ENCODE data around the gene ARAP2. TPM values are rescaled to one million over a fixed set of nuclear protein-coding genes. Genes with fewer than 3 reads are reported as not detected.

ARAP2 gene
- total and polyA plus RNA-seq, 2 donors: 23.7 to 67.0 TPM

- 53% methylated on average over 2 of the region's 2 CpGs for WGBS
- H3K27ac ChIP-seq (ENCODE audit: low read depth in 1 of 2, low read length in 1 of 2): peak overlapping the region in 1 of 2 donors; percentile 73
Measured at GRCh38 chr4:36267486-36268268, 23.4 kb upstream of the ARAP2 start.

GRCh38 chr4:36264207-36264826 lies 20.0 kb upstream of the ARAP2 start:
- 95% methylated on average over 2 of the region's 2 CpGs for WGBS
- Histone ChIP-seq H3K4me1 (ENCODE audit: control insufficient read depth in 2 of 2, insufficient read depth in 2 of 2, low read length in 2 of 2) (peaks cover 7 to 9% of the 10 kb centered on the region in 2 donors), H3K36me3 (ENCODE audit: control insufficient read depth in 2 of 2, insufficient read depth in 2 of 2, low read length in 1 of 2) (no peaks in the 10 kb centered on the region), H3K27ac (ENCODE audit: low read depth in 1 of 2, low read length in 1 of 2) (no peak overlapping the region), H3K27me3 (ENCODE audit: control insufficient read depth in 2 of 2, insufficient read depth in 1 of 2, low read length in 1 of 2) (no peaks in the 10 kb centered on the region), H3K9me3 (ENCODE audit: control insufficient read depth in 2 of 2, insufficient read depth in 1 of 2, low read length in 1 of 2) (no peaks in the 10 kb centered on the region), H3K4me3 (ENCODE audit: low read length in 2 of 2) (no peak overlapping the region)
- DNase-seq (ENCODE audit: low read depth in 6 of 9, low spot score in 9 of 9): no peak

More at GRCh38 chr4:36267486-36268268, 23.4 kb upstream of the ARAP2 start:
- Histone ChIP-seq H3K27me3 (ENCODE audit: control insufficient read depth in 2 of 2, insufficient read depth in 1 of 2, low read length in 1 of 2) (no peaks in the 10 kb centered on the region), H3K9me3 (ENCODE audit: control insufficient read depth in 2 of 2, insufficient read depth in 1 of 2, low read length in 1 of 2) (no peaks in the 10 kb centered on the region), H3K36me3 (ENCODE audit: control insufficient read depth in 2 of 2, insufficient read depth in 2 of 2, low read length in 1 of 2) (no peaks in the 10 kb centered on the region), H3K4me3 (ENCODE audit: low read length in 2 of 2) (no peak overlapping the region), H3K4me1 (ENCODE audit: control insufficient read depth in 2 of 2, insufficient read depth in 2 of 2, low read length in 2 of 2) (peaks cover 7 to 13% of the 10 kb centered on the region in 2 donors)
- DNase-seq (ENCODE audit: low read depth in 6 of 9, low spot score in 9 of 9): peak in 1 of 9 donors; percentile 41

GRCh38 chr4:36260731-36261130 lies 16.4 kb upstream of the ARAP2 start:
- Histone ChIP-seq H3K4me1 (ENCODE audit: control insufficient read depth in 2 of 2, insufficient read depth in 2 of 2, low read length in 2 of 2) (peaks cover 12% of the 10 kb centered on the region in 2 donors), H3K4me3 (ENCODE audit: low read length in 2 of 2) (no peak overlapping the region), H3K36me3 (ENCODE audit: control insufficient read depth in 2 of 2, insufficient read depth in 2 of 2, low read length in 1 of 2) (no peaks in the 10 kb centered on the region), H3K9me3 (ENCODE audit: control insufficient read depth in 2 of 2, insufficient read depth in 1 of 2, low read length in 1 of 2) (no peaks in the 10 kb centered on the region), H3K27ac (ENCODE audit: low read depth in 1 of 2, low read length in 1 of 2) (no peak overlapping the region), H3K27me3 (ENCODE audit: control insufficient read depth in 2 of 2, insufficient read depth in 1 of 2, low read length in 1 of 2) (no peaks in the 10 kb centered on the region)
- DNase-seq (ENCODE audit: low read depth in 6 of 9, low spot score in 9 of 9): no peak
- WGBS: 97% methylated on average over 5 of the region's 5 CpGs

- Histone ChIP-seq H3K9me3 (ENCODE audit: control insufficient read depth in 2 of 2, insufficient read depth in 1 of 2, low read length in 1 of 2) (no peaks in the 10 kb centered on the region), H3K27ac (ENCODE audit: low read depth in 1 of 2, low read length in 1 of 2) (peak overlapping the region; percentile 82 to 89), H3K36me3 (ENCODE audit: control insufficient read depth in 2 of 2, insufficient read depth in 2 of 2, low read length in 1 of 2) (no peaks in the 10 kb centered on the region), H3K27me3 (ENCODE audit: control insufficient read depth in 2 of 2, insufficient read depth in 1 of 2, low read length in 1 of 2) (no peaks in the 10 kb centered on the region), H3K4me3 (ENCODE audit: low read length in 2 of 2) (peak overlapping the region in 1 of 2 donors; percentile 38), H3K4me1 (ENCODE audit: control insufficient read depth in 2 of 2, insufficient read depth in 2 of 2, low read length in 2 of 2) (peaks cover 14 to 17% of the 10 kb centered on the region in 2 donors)
- DNase-seq (ENCODE audit: low read depth in 6 of 9, low spot score in 9 of 9): peak in 2 of 9 donors; percentile 41 to 69
- WGBS: 73% methylated on average over 6 of the region's 6 CpGs
Measured at GRCh38 chr4:36256398-36256891, 12.1 kb upstream of the ARAP2 start.

GRCh38 chr4:36255577-36255976 lies 11.3 kb upstream of the ARAP2 start:
- DNase-seq (ENCODE audit: low read depth in 6 of 9, low spot score in 9 of 9): peak; percentile 73 to 97 (median 90)
- Histone ChIP-seq H3K27ac (ENCODE audit: low read depth in 1 of 2, low read length in 1 of 2) (peak overlapping the region in 1 of 2 donors; percentile 89), H3K9me3 (ENCODE audit: control insufficient read depth in 2 of 2, insufficient read depth in 1 of 2, low read length in 1 of 2) (no peaks in the 10 kb centered on the region), H3K4me1 (ENCODE audit: control insufficient read depth in 2 of 2, insufficient read depth in 2 of 2, low read length in 2 of 2) (peaks cover 14 to 17% of the 10 kb centered on the region in 2 donors), H3K27me3 (ENCODE audit: control insufficient read depth in 2 of 2, insufficient read depth in 1 of 2, low read length in 1 of 2) (no peaks in the 10 kb centered on the region), H3K4me3 (ENCODE audit: low read length in 2 of 2) (no peak overlapping the region), H3K36me3 (ENCODE audit: control insufficient read depth in 2 of 2, insufficient read depth in 2 of 2, low read length in 1 of 2) (no peaks in the 10 kb centered on the region)
- WGBS: 6% methylated on average over 2 of the region's 2 CpGs

GRCh38 chr4:36254371-36254770 lies 10.1 kb upstream of the ARAP2 start:
- H3K4me1 ChIP-seq (ENCODE audit: control insufficient read depth in 2 of 2, insufficient read depth in 2 of 2, low read length in 2 of 2): peaks cover 14 to 21% of the 10 kb centered on the region in 2 donors

GRCh38 chr4:36251983-36252382 lies 7.7 kb upstream of the ARAP2 start:
- Histone ChIP-seq H3K4me3 (ENCODE audit: low read length in 2 of 2) (no peak overlapping the region), H3K4me1 (ENCODE audit: control insufficient read depth in 2 of 2, insufficient read depth in 2 of 2, low read length in 2 of 2) (peaks cover 14 to 21% of the 10 kb centered on the region in 2 donors), H3K9me3 (ENCODE audit: control insufficient read depth in 2 of 2, insufficient read depth in 1 of 2, low read length in 1 of 2) (no peaks in the 10 kb centered on the region), H3K27me3 (ENCODE audit: control insufficient read depth in 2 of 2, insufficient read depth in 1 of 2, low read length in 1 of 2) (no peaks in the 10 kb centered on the region), H3K27ac (ENCODE audit: low read depth in 1 of 2, low read length in 1 of 2) (no peak overlapping the region), H3K36me3 (ENCODE audit: control insufficient read depth in 2 of 2, insufficient read depth in 2 of 2, low read length in 1 of 2) (no peaks in the 10 kb centered on the region)
- DNase-seq (ENCODE audit: low read depth in 6 of 9, low spot score in 9 of 9): no peak
- 74% methylated on average over 2 of the region's 2 CpGs for WGBS

More at GRCh38 chr4:36254371-36254770, 10.1 kb upstream of the ARAP2 start:
- H3K9me3 ChIP-seq (ENCODE audit: control insufficient read depth in 2 of 2, insufficient read depth in 1 of 2, low read length in 1 of 2): no peaks in the 10 kb centered on the region
- H3K27me3 ChIP-seq (ENCODE audit: control insufficient read depth in 2 of 2, insufficient read depth in 1 of 2, low read length in 1 of 2): no peaks in the 10 kb centered on the region
- no peaks in the 10 kb centered on the region for H3K36me3 ChIP-seq (ENCODE audit: control insufficient read depth in 2 of 2, insufficient read depth in 2 of 2, low read length in 1 of 2)
- peak in 1 of 9 donors; percentile 35 for DNase-seq (ENCODE audit: low read depth in 6 of 9, low spot score in 9 of 9)
- no peak overlapping the region for H3K4me3 ChIP-seq (ENCODE audit: low read length in 2 of 2)
- H3K27ac ChIP-seq (ENCODE audit: low read depth in 1 of 2, low read length in 1 of 2): peak overlapping the region in 1 of 2 donors; percentile 89
- WGBS: 85% methylated on average over 2 of the region's 2 CpGs

GRCh38 chr4:36249610-36250009 lies 5.3 kb upstream of the ARAP2 start:
- DNase-seq (ENCODE audit: low read depth in 6 of 9, low spot score in 9 of 9): no peak
- WGBS: 96% methylated on average over 1 of the region's 1 CpG
- Histone ChIP-seq H3K9me3 (ENCODE audit: control insufficient read depth in 2 of 2, insufficient read depth in 1 of 2, low read length in 1 of 2) (no peaks in the 10 kb centered on the region), H3K27me3 (ENCODE audit: control insufficient read depth in 2 of 2, insufficient read depth in 1 of 2, low read length in 1 of 2) (no peaks in the 10 kb centered on the region), H3K27ac (ENCODE audit: low read depth in 1 of 2, low read length in 1 of 2) (no peak overlapping the region), H3K4me1 (ENCODE audit: control insufficient read depth in 2 of 2, insufficient read depth in 2 of 2, low read length in 2 of 2) (peaks cover 9 to 21% of the 10 kb centered on the region in 2 donors), H3K36me3 (ENCODE audit: control insufficient read depth in 2 of 2, insufficient read depth in 2 of 2, low read length in 1 of 2) (no peaks in the 10 kb centered on the region), H3K4me3 (ENCODE audit: low read length in 2 of 2) (no peak overlapping the region)
